ENCODE results near the gene ANKLE2.

DNA sequence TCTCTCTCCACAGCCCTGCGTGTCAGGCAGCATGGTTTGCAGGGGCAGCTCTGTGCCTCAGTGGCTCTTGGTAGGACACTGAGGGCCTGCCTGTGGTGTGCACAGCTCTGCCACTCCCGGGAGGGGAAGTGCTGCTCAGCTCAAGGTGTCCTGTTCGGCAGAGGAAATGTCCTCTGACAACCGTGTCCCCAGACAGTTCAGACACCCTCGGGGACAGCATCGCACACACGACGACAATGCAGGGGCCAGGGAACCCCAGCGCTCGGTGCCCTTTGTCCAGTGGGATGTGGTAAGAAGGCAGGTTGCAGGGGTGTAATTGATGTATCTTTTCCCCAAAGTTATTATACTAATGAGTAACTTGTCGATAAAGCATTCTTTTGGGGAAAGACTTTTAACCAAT lies 14.2 kb downstream of the ANKLE2 start:
- TF ChIP-seq, protein P1, sequence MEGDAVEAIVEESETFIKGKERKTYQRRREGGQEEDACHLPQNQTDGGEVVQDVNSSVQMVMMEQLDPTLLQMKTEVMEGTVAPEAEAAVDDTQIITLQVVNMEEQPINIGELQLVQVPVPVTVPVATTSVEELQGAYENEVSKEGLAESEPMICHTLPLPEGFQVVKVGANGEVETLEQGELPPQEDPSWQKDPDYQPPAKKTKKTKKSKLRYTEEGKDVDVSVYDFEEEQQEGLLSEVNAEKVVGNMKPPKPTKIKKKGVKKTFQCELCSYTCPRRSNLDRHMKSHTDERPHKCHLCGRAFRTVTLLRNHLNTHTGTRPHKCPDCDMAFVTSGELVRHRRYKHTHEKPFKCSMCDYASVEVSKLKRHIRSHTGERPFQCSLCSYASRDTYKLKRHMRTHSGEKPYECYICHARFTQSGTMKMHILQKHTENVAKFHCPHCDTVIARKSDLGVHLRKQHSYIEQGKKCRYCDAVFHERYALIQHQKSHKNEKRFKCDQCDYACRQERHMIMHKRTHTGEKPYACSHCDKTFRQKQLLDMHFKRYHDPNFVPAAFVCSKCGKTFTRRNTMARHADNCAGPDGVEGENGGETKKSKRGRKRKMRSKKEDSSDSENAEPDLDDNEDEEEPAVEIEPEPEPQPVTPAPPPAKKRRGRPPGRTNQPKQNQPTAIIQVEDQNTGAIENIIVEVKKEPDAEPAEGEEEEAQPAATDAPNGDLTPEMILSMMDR (IDR thresholded peaks at IDR 0.05; ENCODE audit: low read depth, low read length, missing input control) = no peak
- TF ChIP-seq, protein P2, sequence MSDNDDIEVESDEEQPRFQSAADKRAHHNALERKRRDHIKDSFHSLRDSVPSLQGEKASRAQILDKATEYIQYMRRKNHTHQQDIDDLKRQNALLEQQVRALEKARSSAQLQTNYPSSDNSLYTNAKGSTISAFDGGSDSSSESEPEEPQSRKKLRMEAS (IDR thresholded peaks at IDR 0.05) = no peak
- TF ChIP-seq TAF1 (conservative IDR thresholded peaks at IDR 0.05) (no peak), EGR1 (IDR thresholded peaks at IDR 0.05; ENCODE audit: low read depth in 2 of 2) (no peak), HNF4G (IDR thresholded peaks at IDR 0.05) (no peak), RAD21 (IDR thresholded peaks at IDR 0.05) (no peak), GABPA (IDR thresholded peaks at IDR 0.05 in 1 of 2, conservative IDR thresholded peaks at IDR 0.05 in 1 of 2) (no peak), YY1 (IDR thresholded peaks at IDR 0.05) (no peak)
- TF ChIP-seq, protein P3, sequence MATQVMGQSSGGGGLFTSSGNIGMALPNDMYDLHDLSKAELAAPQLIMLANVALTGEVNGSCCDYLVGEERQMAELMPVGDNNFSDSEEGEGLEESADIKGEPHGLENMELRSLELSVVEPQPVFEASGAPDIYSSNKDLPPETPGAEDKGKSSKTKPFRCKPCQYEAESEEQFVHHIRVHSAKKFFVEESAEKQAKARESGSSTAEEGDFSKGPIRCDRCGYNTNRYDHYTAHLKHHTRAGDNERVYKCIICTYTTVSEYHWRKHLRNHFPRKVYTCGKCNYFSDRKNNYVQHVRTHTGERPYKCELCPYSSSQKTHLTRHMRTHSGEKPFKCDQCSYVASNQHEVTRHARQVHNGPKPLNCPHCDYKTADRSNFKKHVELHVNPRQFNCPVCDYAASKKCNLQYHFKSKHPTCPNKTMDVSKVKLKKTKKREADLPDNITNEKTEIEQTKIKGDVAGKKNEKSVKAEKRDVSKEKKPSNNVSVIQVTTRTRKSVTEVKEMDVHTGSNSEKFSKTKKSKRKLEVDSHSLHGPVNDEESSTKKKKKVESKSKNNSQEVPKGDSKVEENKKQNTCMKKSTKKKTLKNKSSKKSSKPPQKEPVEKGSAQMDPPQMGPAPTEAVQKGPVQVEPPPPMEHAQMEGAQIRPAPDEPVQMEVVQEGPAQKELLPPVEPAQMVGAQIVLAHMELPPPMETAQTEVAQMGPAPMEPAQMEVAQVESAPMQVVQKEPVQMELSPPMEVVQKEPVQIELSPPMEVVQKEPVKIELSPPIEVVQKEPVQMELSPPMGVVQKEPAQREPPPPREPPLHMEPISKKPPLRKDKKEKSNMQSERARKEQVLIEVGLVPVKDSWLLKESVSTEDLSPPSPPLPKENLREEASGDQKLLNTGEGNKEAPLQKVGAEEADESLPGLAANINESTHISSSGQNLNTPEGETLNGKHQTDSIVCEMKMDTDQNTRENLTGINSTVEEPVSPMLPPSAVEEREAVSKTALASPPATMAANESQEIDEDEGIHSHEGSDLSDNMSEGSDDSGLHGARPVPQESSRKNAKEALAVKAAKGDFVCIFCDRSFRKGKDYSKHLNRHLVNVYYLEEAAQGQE (IDR thresholded peaks at IDR 0.05) = no peak
- TF ChIP-seq, protein P4, sequence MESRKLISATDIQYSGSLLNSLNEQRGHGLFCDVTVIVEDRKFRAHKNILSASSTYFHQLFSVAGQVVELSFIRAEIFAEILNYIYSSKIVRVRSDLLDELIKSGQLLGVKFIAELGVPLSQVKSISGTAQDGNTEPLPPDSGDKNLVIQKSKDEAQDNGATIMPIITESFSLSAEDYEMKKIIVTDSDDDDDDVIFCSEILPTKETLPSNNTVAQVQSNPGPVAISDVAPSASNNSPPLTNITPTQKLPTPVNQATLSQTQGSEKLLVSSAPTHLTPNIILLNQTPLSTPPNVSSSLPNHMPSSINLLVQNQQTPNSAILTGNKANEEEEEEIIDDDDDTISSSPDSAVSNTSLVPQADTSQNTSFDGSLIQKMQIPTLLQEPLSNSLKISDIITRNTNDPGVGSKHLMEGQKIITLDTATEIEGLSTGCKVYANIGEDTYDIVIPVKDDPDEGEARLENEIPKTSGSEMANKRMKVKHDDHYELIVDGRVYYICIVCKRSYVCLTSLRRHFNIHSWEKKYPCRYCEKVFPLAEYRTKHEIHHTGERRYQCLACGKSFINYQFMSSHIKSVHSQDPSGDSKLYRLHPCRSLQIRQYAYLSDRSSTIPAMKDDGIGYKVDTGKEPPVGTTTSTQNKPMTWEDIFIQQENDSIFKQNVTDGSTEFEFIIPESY (IDR thresholded peaks at IDR 0.05) = no peak
